GM12891 (cell line): ENCODE measurements around the gene KAZN.
A peak's percentile ranks its signal among the peaks of the same experiment; 100 is the strongest.

Experiments used
- DNase-seq: peaks from one replicate; pipeline ENCODE4 v3.0.0; 2011; ENCODE audit warnings: low spot score; ENCODE audit not compliant: insufficient read length
- FAIRE-seq: peaks from 2 replicates; lab custom pipeline; 2011; peaks lifted over from hg19 to GRCh38; lab: Jason Lieb, UNC
- PAX5 ChIP-seq: IDR thresholded peaks from 2 replicates; pipeline ENCODE4 v1.6.1; 2011; ENCODE audit warnings: low read length, moderate library complexity, mild to moderate bottlenecking; ENCODE audit not compliant: insufficient read depth, severe bottlenecking
- POLR2A ChIP-seq: IDR thresholded peaks from 2 replicates; pipeline ENCODE4 v1.6.1; 2011; ENCODE audit warnings: low read depth, low read length, control low read depth
- POLR2AphosphoS5 ChIP-seq: IDR thresholded peaks from 2 replicates; pipeline ENCODE4 v1.6.1; 2011; ENCODE audit warnings: low read depth, low read length, control low read depth
- POU2F2 ChIP-seq: IDR thresholded peaks from 2 replicates; pipeline ENCODE4 v1.6.1; 2011; ENCODE audit warnings: low read depth, mild to moderate bottlenecking, control low read depth, low read length, moderate library complexity
- SPI1 ChIP-seq: IDR thresholded peaks from 2 replicates; pipeline ENCODE4 v1.6.1; 2011; ENCODE audit warnings: low read depth, low read length, control low read depth
- TAF1 ChIP-seq: IDR thresholded peaks from 2 replicates; pipeline ENCODE4 v1.6.1; 2011; ENCODE audit warnings: low read depth, low read length, control low read depth

Gene KAZN

DNA sequence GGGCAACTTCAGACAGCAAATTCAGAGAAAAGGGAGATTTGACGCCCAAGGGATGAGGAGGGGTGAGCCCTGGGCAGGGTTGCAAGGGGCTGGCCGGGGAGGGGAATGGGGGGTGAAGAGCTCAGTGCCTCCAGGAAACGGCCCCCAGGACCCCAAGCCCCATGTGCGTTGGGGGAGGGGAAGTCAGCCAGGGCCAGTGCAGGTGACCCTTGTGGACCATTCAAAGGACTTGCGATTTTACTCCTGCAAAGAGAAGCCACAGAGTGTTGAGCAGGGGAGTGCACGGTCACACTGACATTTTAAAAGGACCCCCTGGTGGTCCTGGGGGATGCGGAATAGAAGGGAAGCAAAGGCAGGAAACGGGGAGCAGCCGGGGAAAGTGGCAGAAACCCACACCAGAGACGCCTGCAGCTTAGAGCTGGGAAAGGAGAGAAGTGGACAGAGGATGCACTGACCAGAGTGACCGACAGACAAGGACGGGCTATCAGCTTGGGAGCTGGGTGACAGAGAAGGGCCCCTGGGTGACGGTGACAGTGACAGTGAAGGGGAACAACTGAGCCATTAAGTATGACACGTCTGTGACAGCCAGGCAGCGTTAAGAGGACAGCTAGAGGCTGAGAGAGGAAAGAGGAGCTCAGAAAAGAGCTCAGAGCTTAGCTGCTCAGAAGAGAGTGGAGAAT, 501.1 kb downstream of the KAZN start:
- DNase-seq (no peak), FAIRE-seq (no peak)
- TF ChIP-seq PAX5 (no peak), POLR2AphosphoS5 (no peak), SPI1 (no peak), POLR2A (no peak), POU2F2 (no peak), TAF1 (no peak)

DNA sequence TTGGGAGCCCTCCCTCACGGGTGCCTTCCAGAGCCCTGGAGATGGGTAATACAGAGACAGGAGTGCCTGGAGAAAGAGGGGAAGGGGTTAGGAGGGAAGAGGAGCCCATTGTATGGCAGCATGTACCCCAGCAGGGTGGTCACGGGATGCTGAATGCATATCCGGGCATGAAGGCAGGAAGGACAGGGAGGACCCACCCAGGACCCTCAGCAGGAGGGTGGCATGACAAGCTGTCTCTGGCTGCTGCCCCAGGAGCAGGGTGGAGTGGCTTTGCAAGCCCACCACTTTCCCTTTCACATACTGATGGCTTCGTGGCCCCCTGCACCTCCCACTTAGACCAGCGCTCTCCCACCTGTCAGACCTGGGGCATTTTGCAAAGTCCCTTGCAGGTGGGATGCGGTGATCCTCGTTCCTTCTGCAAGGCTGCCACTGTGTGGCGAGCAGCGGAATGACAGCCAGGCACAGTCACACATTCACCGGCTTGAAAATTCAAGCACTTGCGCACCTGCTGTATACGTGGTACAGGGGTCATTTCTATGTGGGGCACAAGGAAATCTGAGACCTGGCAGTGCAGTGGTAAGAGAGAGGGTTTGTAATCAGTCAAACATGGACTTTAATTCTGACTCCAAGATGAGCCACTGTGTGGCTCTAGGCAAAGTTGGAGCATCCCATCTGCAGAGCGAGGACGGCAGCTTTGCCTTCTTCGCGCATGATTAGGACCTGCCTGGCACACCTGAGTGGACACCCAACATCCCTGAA, 501.8 kb downstream of the KAZN start:
- peak; percentile 99 for FAIRE-seq
- TF ChIP-seq PAX5 (no peak), POLR2A (no peak), SPI1 (no peak), TAF1 (no peak), POLR2AphosphoS5 (no peak), POU2F2 (no peak)
- peak; percentile 73 for DNase-seq

DNA sequence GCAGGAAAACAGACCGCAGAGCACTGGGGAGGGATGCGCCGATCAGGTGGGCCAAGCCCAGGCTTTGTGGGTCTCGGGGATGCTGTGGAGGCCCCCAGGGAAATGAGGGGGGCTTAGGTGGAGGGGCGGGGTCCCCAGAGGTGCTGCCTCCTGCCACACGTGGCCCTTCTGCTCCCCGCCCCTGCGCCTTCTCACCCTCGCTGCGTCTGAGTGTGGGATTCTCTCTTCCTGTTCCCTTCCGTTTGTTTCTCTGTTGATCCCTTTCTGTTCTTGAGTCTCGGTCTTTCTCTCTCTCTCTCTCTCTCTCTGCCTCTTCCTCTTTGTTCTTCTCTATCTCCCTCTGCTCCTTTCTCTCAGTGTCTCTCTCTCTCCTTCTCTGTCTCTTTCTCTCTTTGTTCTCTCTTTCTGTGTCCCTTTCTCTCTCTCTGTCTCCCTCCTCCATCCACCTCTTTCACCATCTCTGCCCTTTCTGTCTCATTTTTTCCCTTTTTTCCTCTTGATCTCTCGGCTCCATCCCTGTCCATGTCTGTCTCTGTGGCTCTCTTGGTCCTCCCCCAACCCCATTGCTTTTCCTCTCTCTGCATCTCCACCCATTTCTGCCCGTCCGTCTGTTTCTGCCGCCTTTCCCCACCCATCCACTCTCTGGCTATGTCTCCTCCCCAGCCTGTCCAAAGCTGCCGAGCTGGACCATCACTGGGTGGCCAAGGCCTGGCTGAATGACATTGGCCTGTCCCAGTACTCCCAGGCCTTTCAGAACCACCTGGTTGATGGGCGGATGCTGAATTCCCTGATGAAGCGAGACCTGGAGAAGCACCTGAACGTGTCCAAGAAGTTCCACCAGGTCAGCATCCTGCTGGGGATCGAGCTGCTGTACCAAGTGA, 502.6 kb downstream of the KAZN start:
- FAIRE-seq = no peak
- no peak for TF ChIP-seq POLR2A
- TF ChIP-seq POLR2AphosphoS5 = no peak
- no peak for TF ChIP-seq SPI1
- no peak for TF ChIP-seq PAX5
- TF ChIP-seq POU2F2 = no peak
- no peak for TF ChIP-seq TAF1
- DNase-seq = no peak

DNA sequence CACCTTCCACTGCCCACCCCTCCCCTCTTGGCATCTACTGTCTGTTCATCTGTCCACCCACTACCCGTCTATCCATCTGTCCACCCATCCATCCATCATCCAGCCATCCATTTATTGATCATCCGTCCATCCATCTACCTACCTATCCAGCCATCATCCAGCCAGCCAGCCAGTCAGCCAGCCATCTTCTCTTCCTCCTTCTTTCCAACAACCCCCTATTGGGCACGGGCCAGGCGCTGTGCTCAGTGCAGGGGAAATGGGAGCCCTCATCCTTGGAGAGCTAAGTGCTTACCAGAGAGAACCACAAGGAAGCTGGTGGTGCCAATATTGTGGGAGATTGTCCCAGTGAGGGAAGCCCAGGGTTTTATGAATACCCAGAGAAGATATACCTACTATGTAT, 503.3 kb downstream of the KAZN start:
- TF ChIP-seq POLR2AphosphoS5 (no peak), POU2F2 (no peak), TAF1 (no peak), POLR2A (no peak), PAX5 (no peak), SPI1 (no peak)
- DNase-seq (no peak), FAIRE-seq (no peak)

DNA sequence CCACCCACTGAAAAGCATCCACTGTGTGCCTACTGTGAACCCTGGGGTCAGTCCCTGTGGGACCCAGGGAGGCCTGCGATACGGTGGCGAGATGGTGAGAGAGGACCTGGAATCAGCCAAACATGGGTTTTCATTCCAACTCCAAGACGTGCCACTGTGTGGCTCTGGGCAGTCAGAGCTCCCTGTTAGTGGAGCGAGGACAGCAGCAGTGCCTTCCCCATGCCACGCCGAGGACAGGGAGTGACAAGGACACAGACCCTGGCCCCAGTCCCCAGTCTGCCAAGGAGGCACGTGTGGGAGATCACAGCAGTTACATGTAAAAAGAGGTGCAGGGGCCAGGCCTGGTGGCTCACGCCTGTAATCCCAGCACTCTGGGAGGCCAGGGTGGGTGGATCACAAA, 504.2 kb downstream of the KAZN start:
- no peak for DNase-seq

DNA sequence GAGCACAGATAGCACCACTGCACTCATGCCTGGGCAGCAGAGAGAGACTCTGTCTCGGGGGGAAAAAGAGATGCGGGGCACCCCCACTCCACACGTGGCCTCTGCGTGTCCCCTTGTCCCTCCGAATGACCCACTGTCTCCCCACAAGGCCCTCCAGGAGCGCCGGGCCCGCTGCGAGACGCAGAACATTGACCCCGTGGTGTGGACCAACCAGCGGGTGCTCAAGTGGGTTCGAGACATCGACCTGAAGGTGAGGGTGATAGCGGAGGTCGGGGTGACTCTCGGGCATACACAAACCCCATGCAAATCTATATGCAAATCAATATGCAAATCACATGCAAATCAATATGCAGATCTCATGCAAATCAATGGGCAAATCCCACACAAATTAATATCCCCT, 504.7 kb downstream of the KAZN start:
- FAIRE-seq = no peak
- peak; percentile 61; the same call in 1 of the 2 replicates for TF ChIP-seq POU2F2
- no peak for TF ChIP-seq POLR2AphosphoS5
- TF ChIP-seq SPI1 = no peak
- TF ChIP-seq TAF1 = no peak
- no peak for TF ChIP-seq POLR2A
- no peak for TF ChIP-seq PAX5
- DNase-seq = no peak

More for the DNA sequence above, 504.2 kb downstream of the KAZN start:
- FAIRE-seq = no peak
- TF ChIP-seq POU2F2 = no peak
- TF ChIP-seq PAX5 = no peak
- no peak for TF ChIP-seq POLR2A
- no peak for TF ChIP-seq POLR2AphosphoS5
- no peak for TF ChIP-seq TAF1
- TF ChIP-seq SPI1 = no peak

DNA sequence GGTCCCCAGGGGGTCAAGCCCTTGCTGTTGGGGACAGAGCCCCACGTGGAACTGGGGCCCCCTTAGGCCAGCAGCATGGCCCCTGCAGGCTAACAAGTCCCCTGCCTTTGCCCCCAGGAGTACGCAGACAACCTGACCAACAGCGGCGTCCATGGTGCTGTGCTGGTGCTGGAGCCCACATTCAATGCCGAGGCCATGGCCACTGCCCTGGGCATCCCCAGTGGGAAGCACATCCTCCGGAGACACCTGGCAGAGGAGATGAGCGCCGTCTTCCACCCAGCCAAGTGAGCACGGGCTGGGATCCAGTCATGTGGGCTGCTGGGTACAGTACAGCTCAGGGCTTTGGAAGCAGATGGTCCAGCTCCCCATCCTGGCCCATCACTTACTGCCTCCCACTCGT, 505.4 kb downstream of the KAZN start:
- TF ChIP-seq POLR2A = no peak
- TF ChIP-seq POLR2AphosphoS5 = no peak
- TF ChIP-seq SPI1 = no peak
- TF ChIP-seq TAF1 = no peak
- no peak for TF ChIP-seq PAX5
- no peak for TF ChIP-seq POU2F2
- no peak for DNase-seq
- FAIRE-seq = no peak

DNA sequence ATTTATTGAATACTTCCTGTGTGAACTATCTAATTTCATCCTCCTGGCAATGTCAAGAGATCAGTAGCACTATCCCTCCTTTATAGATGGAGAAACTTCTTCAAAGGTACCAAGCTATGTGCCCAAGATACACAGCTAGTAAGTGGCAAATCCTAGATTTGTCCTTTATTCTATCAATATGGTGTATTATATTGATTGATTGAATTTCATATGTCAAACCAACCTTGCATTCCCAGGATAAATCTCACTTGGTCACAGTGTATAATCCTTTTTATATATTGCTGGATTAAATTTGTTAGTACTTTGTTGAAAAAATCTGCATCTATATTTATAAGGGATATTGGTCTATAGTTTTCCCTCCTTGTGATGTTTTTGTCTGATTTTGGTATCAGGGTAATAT, 506.3 kb downstream of the KAZN start:
- FAIRE-seq = no peak
- no peak for DNase-seq

DNA sequence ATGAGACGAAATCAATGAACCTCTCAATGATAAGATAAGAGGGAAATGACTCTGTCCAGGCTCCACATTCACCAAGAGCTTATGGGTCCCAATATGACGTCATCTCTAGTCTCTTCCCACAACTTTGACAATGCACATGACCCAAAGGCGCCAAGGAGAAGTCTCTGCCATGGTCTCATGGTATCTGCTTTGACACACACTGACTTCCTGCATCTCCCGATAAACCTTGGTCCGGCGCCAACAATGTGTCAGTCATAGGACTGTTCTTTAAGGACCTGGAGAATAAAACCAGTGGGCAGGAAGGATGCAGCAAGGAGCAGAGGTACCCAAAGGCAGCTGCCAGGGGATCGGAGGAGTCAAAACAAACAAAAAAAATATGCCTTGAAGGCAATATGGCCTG, 508.1 kb downstream of the KAZN start:
- FAIRE-seq (no peak), DNase-seq (no peak)
- no peak for TF ChIP-seq POLR2AphosphoS5
- TF ChIP-seq POU2F2 = no peak
- no peak for TF ChIP-seq SPI1
- TF ChIP-seq TAF1 = no peak
- TF ChIP-seq POLR2A = no peak

More for the DNA sequence above, 506.3 kb downstream of the KAZN start:
- TF ChIP-seq TAF1 = no peak
- TF ChIP-seq SPI1 = no peak
- no peak for TF ChIP-seq PAX5
- TF ChIP-seq POLR2AphosphoS5 = no peak
- no peak for TF ChIP-seq POLR2A
- TF ChIP-seq POU2F2 = no peak
